HCT116 (cell line): ENCODE results near the gene ZNF692.

ENCODE experiments used
- FOSL1 ChIP-seq: IDR thresholded peaks from 2 replicates; pipeline ENCODE4 v1.6.1; 2012; ENCODE audit warnings: low read depth
- JUND ChIP-seq: IDR thresholded peaks from 2 replicates; pipeline ENCODE4 v1.6.1; 2012
- RAD21 ChIP-seq: IDR thresholded peaks from 2 replicates; pipeline ENCODE4 v1.6.1; 2012; ENCODE audit warnings: low read depth, mild to moderate bottlenecking
- YY1 ChIP-seq: IDR thresholded peaks from 2 replicates; pipeline ENCODE4 v1.6.1; 2011; ENCODE audit warnings: low read length, low read depth, moderate library complexity, mild to moderate bottlenecking; ENCODE audit not compliant: insufficient replicate concordance; ENCODE audit errors: extremely low read depth
- TF ChIP-seq, protein P1 (sequence below), 3 experiments: fragments of 200-600 bp in 1 of 3; sonication (generic) in 1 of 3; IDR thresholded peaks in 2 of 3; conservative IDR thresholded peaks in 1 of 3; 2 replicates each; pipeline ENCODE4 v1.5.1; 2012 to 2017; ENCODE audit warnings: low read depth in 2 of 3, low read length in 2 of 3, antibody characterized with exemption in 1 of 3, borderline replicate concordance in 1 of 3, control low read depth in 1 of 3, mild to moderate bottlenecking in 1 of 3, mixed read lengths in 1 of 3, mixed run types in 1 of 3, moderate library complexity in 1 of 3; ENCODE audit not compliant: insufficient read depth in 1 of 3

DNA sequence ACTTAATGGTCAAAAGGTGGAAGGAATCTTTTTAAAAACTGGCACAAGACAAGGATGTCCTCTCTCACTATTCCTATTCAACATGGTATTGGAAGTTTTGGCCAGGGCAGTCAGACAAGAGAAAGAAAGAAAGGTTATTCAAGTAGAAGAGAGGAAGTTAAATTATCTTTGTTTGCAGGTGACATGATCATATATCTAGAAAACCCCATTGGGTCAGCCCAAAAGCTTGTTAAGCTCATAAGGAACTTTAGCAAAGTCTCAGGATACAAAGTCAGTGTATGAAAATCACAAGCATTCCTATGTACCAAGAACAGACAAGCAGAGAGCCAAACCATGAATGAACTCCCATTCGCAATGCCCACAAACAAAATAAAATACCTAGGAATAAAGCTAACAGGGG is 41.8 kb upstream of the ZNF692 start:
- TF ChIP-seq, protein P1, sequence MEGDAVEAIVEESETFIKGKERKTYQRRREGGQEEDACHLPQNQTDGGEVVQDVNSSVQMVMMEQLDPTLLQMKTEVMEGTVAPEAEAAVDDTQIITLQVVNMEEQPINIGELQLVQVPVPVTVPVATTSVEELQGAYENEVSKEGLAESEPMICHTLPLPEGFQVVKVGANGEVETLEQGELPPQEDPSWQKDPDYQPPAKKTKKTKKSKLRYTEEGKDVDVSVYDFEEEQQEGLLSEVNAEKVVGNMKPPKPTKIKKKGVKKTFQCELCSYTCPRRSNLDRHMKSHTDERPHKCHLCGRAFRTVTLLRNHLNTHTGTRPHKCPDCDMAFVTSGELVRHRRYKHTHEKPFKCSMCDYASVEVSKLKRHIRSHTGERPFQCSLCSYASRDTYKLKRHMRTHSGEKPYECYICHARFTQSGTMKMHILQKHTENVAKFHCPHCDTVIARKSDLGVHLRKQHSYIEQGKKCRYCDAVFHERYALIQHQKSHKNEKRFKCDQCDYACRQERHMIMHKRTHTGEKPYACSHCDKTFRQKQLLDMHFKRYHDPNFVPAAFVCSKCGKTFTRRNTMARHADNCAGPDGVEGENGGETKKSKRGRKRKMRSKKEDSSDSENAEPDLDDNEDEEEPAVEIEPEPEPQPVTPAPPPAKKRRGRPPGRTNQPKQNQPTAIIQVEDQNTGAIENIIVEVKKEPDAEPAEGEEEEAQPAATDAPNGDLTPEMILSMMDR (IDR thresholded peaks at IDR 0.05 in 2 of 3, conservative IDR thresholded peaks at IDR 0.05 in 1 of 3; ENCODE audit: borderline replicate concordance in 1 of 3, insufficient read depth in 1 of 3, low read depth in 2 of 3, low read length in 2 of 3) = no peak
- TF ChIP-seq YY1 (no peak), RAD21 (no peak), FOSL1 (no peak), JUND (no peak)
